Fibroblast of gingiva (primary cell): Measurements from ENCODE around the gene FBXL20.
"Not testable (repeated sequence)": the region's sequence is repeated elsewhere in the genome, so short reads cannot be mapped to it uniquely, and the experiment has no call there.

ENCODE experiments used
- DNase-seq: peaks from one replicate; pipeline ENCODE4 v3.0.0-alpha.2; 2011; ENCODE audit warnings: low read depth

FBXL20 gene

GRCh38 chr17:39385040-39385439, 16.4 kb downstream of the FBXL20 start:
- no peak for DNase-seq

DNA sequence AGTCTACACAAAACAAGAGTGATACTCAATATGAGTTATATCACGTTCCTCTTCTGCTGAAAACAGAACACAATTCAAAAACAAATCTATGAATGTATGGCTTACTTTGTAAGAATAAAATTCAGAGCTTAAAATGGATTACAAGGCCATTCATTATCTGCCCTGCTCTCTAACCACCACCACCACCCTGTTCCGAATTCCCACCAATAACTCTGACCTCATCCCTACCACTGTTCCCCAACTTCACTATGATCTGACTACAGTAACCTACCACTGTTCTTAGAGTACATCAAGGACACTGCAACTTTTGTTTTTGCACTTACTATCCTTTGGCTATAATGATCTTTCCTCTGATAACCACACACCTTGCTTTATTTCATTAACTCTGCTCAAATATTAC, 21.3 kb downstream of the FBXL20 start:
- no peak for DNase-seq

- no peak for DNase-seq
Observed at GRCh38 chr17:39376434-39376833, 25.0 kb downstream of the FBXL20 start.

DNA sequence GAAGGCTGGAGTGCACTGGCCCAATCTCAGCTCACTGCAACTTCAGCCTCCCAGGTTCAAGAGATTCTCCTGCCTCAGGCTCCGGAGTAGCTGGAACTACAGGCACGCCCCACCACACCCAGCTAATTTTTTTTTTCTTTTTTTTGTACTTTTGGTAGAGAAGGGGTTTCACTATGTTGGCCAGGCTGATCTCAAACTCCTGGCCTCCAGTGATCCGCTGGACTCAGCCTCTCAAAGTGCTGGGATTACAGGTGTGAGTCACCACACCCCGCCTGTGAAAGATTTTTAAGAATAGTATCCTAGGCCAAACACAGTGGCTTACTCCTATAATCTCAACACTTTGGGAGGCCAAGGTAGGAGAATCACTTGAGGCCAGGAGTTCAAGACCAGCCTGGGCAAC, 33.6 kb downstream of the FBXL20 start:
- not testable (repeated sequence) for DNase-seq

DNA sequence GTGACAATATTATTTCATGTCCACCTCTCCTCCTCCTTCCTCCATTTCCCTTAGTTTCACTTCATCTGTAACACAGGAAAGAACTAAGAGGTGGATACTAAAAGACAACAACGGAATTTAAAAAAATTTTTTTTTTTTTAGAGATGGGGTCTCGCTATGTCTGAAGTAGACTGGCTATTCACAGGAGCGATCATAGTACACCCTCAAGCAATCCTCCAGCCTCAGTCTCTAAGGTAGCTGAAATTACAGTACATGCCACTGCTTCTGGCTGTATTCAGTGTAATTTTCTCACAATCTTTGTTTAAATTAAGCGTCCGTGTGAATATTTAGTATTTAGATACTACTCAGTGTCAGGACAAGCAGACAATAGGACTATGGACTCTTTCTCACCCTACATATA, 35.6 kb downstream of the FBXL20 start:
- no peak for DNase-seq

DNA sequence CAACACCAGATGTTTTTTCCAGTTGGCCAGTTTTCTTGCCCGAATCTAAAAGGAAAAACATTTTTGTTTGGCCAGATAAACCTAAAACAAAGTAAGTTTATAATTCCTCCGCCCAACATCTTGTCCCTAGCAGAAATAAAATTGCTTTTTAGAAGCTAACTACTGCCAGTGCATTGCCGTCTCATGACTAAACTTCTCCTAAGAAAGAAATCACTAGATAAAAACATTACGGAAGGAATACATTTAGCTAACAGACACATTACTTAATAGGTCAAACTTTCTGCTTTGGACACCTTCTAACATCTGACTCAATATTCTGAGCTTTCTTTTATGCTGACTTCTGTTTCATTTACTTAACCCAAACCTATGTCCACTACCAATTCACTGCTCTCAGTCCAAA, 36.2 kb downstream of the FBXL20 start:
- DNase-seq = peak; percentile 71

DNA sequence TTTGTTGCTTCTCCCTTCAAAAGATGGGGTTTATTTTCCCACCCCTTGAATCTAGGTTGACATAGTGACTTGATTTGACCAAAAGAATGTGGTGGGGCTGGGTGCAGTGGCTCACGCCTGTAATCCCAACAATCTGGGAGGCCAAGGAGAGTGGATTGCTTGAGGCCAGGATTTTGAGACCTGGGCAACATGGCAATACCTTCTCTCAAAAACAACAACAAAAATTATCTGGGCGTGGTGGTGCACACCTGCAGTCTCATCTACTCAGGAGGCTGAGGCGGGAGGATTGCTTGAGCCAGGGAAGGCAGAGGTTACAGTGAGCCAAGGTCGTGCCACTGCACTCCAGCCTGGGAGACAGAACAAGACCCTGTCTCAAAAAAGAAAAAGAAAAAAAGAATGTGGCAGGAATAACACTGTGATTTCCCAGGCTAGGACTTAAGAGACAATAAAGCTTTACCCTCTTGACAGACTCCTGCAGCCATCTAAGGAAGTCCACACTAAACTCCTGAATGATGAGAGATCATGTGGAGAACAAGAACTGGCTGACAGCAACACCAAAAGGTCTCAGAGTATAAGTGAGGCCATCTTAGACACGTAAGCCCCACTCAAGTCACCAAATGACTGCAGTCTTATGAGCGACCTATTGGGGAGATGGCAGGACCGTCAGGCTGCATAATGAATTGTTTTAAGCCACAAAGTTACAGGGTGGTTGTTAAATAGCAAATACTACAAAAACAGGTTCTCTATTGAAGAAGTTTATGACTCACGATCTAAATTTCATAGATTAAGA, 37.0 kb downstream of the FBXL20 start:
- DNase-seq = no peak

GRCh38 chr17:39361064-39361463, 40.4 kb downstream of the FBXL20 start:
- DNase-seq = no peak

- DNase-seq = no peak
Observed at GRCh38 chr17:39360537-39360936, 40.9 kb downstream of the FBXL20 start.

- DNase-seq = no peak
Observed at GRCh38 chr17:39359994-39360393, 41.4 kb downstream of the FBXL20 start.

- no peak for DNase-seq
Observed at GRCh38 chr17:39357986-39358385, 43.4 kb downstream of the FBXL20 start.

DNA sequence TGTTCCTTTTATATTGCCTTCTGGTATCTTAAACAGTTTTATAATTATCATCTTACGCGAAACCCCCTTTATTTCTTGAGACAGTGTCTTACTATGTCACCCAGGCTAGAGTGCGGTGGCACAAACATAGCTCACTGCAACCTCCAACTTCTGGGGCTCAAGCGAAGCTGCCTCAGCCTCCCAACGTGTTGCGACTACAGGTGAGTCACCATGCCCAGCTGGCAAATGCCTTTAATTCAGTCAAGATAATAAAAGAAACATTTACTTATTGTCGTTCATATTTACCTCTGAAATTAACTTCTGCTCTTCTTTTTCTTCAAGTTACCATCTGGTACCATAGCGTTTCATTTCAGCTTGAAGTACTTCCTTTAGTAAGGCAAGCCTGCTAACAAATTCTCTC, 43.9 kb downstream of the FBXL20 start:
- peak; percentile 31 for DNase-seq

DNA sequence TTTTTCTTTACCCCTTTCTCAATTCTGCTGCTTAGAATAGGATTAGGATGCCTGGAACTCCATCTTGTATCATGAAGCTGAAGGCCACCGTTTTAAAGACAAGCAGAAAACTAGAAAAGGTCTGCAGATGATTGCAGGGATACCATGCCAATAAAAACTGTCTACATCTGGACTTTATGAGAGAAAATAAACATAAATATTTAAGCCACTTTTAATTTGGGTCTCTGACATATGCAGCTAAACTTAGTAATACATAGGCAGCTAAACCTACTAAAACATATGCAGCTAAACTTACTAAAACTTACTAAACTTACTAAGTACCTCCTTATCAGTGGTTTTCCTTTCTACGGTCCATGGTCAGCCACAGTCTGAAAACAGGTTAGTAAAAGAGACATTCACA, 48.4 kb downstream of the FBXL20 start:
- DNase-seq = peak; percentile 11

- no peak for DNase-seq
Observed at GRCh38 chr17:39352511-39352910, 48.9 kb downstream of the FBXL20 start.

- no peak for DNase-seq
Observed at GRCh38 chr17:39351508-39351907, 49.9 kb downstream of the FBXL20 start.

DNA sequence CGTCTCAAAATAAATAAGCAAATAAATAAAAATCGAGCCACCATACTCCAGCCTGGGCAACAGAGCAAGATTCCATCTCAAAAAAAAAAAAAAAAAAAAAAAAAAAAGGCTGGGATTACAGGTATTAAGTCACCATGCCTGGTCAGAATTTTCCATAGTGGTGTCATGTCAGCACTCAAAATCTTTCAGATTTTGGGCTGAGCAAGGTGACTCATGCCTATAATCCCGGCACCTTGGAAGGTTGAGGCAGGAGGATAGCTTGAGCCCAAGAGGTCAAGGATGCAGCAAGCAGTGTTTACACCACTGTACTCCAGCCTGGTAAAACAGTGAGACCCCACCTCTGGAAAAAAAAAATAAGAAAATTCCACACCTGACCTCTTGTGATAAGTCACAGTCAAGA, 52.2 kb downstream of the FBXL20 start:
- DNase-seq = no peak

- DNase-seq = not testable (repeated sequence)
Observed at GRCh38 chr17:39346863-39347262, 54.6 kb downstream of the FBXL20 start.

DNA sequence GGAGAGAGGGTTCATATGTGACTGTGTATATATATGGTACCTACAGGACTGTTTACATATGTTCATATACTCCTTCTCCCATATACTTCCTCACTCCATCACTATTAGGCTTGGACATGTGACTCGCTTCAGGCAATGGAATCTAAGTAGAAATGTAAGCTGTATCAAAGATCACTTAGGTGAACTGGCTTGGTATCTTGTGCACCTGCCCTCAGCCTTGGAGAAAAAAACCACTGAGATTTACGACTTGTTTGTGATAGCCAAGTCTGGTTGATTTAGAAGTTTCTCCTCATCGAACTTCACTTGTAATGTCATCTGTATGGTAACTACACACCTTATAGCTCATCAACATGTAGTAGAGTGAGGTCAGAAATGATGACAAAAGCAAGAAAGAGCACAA, 59.9 kb downstream of the FBXL20 start:
- no peak for DNase-seq

DNA sequence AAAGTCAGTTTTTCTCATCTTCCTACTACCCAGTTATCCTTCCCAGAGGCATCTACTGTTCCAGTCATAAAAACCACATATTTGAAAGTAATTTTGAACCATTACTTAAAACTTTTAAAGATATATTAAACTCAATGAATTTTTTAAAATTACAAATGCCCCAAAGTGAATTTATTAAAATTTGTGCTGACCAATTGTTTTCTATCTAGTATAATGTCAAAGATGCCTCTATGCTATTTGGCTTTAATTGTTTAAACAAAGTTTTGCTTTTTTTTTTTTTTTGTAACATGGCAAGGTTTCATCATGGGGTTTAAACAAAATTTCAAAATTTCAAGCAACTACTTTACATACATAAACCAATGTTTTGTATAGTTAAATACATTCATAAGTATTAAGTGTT, 60.7 kb downstream of the FBXL20 start:
- no peak for DNase-seq

- no peak for DNase-seq
Observed at GRCh38 chr17:39339272-39339671, 62.2 kb downstream of the FBXL20 start.

GRCh38 chr17:39337649-39338048, 63.8 kb downstream of the FBXL20 start:
- not testable (repeated sequence) for DNase-seq

- peak; percentile 3 for DNase-seq
Observed at GRCh38 chr17:39335704-39336223, 65.7 kb downstream of the FBXL20 start.

DNA sequence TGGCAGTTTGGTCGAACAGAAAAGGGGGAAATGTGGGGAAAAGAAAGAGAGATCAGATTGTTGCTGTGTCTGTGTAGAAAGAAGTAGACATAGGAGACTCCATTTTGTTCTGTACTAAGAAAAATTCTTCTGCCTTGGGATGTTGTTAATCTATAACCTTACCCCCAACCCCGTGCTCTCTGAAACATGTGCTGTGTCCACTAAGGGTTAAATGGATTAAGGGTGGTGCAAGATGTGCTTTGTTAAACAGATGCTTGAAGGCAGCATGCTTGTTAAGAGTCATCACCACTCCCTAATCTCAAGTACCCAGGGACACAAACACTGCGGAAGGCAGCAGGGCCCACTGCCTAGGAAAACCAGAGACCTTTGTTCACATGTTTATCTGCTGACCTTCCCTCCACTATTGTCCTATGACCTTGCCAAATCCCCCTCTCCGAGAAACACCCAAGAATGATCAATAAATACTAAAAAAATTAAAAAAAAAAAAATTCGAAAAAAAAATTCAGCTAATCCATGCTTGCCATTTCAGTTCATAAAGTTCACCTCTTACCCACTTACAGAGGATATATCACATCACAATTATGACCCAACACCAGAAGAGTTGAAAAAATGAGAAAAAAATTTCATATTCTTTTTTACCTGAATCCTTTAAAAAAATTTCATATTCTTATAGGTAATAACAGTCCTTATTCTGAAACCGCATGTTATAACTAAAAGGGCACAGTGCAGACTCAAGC, 67.2 kb downstream of the FBXL20 start:
- DNase-seq = not testable (repeated sequence)
